ENCODE data around the gene REEP5.
"Not testable (repeated sequence)": the region's sequence is repeated elsewhere in the genome, so short reads cannot be mapped to it uniquely, and the experiment has no call there.

The REEP5 gene

DNA sequence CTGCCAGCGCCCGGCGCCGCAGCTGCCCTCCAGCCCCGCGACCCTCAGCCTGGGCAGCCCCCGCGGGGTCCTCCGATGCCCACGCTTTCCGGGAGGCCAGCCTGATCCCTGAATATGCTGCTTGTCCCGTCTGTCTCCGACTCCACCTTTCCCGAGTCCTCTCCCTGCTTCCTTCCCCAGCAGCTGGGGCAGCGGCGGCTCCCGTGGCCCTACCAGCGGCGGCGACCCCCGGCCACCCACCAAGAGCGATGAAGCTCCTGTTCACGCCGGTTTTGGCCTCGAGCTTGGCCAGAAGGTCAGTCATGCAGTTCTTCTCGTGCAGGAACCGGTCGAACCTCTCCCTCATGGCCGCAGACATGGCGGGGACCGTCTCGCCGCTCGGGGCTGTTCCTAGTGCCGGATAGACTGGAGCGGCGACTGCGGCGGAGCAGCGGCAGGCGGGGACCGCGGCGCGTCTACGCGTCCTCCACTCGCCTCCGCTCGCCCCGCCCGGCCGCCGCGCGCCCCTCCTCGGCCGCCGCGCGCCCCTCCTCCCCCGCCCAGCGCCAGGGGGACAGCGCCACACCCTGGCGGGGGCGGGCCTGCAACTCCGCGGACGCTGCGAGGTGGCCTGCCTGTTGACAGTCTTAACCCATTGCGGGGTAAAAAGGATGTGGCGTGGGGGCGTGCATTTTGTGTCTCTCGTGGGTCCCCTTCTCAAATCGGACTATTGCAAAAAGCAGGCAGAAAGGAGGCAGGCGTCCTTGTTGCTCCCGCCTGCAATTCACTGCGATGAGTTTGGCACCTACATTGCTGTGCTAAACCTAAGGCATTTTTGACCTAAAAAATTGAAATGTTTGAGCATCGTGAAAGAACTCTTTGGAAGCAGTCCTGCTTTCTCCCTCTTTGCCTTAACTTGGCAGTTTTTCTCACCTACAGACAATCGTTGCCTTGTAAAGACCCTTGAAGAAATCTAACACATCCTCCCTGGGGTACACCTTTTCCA, at the start of gene REEP5:
Gene REEP5 (minus strand): TSS at position 395 of the 985 bp plus-strand sequence. CDS start 37 bp downstream, at position 358.
- DNase-seq = peak; percentile 75
- in situ Hi-C loops (cut with HindIII; ENCODE audit: low pct_ligation_motif_present, low pct_unique_long_range_greater_than_20kb, low sequenced_read_pairs) = no loop called here

DNA sequence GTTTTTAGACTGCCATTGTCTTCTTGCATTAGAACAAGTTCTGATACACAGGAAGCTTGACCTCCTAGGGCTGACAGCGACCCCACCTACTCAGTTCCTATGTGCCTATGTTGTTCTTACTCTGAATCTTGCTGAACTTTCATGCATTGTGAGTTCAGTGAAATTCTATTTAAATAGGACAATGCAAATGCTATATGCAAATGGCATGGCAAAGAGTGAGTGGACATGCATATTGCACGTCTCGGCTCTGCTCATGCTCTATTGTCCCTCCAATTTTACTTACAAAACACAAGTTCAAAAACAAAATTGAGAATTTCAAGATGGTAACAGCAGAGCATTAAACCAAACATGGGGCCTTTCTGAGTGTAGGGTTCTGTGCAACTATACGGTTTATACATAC, 49.2 kb upstream of the REEP5 start:
- in situ Hi-C loops (cut with HindIII; ENCODE audit: low pct_ligation_motif_present, low pct_unique_long_range_greater_than_20kb, low sequenced_read_pairs) = no loop called here

DNA sequence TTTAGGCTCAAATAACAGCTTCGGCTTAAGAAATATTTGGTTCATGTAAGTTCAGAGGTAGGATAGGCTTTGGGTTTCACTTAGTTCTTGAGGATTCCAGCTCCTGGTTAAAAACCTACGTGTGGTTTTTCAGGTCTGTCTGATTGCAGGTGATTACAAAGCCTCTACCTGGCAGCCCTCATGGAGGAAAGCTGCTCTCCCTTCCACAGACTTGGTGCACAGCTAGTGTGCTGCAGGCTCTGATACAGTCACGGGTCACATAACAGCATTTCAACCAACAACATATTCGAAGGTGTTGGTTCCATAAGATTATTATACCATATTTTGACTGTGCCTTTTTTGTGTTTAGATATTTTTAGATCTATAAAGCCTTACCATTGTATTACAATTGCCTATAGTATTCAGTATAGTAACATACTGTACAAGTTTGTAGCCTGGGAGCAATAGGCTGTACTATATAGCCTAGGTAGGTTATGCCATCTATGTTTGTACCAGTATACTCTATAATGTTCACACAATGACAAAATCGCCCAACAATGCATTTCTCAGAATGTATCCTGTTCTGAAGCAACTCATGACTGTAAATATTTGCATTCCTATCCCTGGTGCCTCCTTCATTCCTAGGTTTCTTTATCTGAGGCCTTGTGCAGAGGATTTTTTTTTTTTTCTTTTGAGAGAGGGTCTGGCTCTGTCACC, 46.5 kb upstream of the REEP5 start:
- in situ Hi-C loops (cut with HindIII; ENCODE audit: low pct_ligation_motif_present, low pct_unique_long_range_greater_than_20kb, low sequenced_read_pairs) = no loop called here
- DNase-seq = no peak

More for the DNA sequence above, 49.2 kb upstream of the REEP5 start:
- DNase-seq = no peak

DNA sequence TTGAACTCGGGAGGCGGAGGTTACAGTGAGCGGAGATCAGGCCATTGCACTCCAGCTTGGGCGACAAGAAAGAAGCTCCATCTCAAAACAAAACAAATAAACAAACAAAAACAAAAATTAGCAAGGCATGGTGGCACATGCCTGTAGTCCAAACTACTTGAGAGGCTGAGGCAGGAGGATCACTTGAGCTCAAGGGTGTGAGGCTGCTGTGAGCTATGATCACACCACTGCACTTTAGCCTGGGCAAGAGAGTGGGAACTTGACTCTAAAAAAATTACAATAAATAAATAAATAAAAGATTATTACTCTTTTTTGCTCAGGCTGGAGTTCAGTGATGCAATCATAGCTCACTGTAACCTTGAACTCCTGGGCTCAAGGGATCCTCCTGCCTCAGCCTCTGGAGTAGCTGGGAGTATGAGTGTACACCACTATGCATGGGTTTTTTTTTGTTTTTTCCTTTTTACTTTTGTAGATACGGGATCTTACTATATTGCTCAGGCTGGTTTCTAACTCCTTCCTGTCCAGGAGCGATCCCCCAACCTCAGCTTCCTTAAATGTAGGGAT, 45.6 kb upstream of the REEP5 start:
- in situ Hi-C loops (cut with HindIII; ENCODE audit: low pct_ligation_motif_present, low pct_unique_long_range_greater_than_20kb, low sequenced_read_pairs) = no loop called here
- DNase-seq = no peak

DNA sequence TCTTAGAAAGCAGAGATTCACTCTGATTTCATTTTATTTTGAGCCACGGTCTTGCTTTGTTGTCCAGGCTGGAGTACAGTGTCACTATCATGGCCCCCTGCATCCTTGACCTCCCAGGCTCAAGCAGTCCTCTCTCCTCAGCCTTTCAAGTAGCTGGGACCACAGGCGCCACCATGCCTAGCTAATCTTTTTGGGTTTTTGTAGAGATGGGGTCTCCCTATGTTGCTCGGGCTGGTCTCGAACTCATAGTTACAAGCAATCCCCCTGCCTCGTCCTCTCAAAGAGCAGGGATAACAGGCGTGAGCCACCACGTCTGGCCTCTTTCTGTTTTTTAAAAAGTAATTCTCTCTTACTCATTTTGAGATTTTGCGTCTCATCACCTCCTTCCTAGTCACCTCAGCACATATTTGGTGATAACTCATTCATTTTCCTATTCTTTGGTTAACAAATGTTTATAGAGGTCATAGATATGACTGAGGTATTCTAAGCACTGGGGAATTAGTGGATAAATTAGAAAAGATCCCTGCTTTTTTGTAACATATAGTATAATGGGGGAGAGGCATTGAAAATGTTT, 43.8 kb upstream of the REEP5 start:
- in situ Hi-C loops (cut with HindIII; ENCODE audit: low pct_ligation_motif_present, low pct_unique_long_range_greater_than_20kb, low sequenced_read_pairs) = no loop called here
- DNase-seq = no peak

DNA sequence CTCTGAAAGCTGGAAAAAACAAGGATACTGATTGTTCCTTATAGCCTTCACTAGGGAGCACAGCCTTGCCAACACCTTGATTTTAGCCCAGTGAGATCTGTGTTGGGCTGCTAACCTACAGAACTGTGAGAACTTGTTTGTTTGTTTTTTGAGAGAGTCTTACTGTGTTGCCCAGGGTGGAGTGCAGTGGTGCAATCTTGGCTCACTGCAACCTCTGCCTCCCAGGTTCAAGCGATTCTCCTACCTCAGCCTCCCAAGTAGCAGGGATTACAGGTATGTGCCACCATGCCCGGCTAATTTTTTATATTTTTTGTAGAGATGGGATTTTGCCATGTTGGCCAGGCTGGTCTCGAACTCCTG, 41.3 kb upstream of the REEP5 start:
- in situ Hi-C loops (cut with HindIII; ENCODE audit: low pct_ligation_motif_present, low pct_unique_long_range_greater_than_20kb, low sequenced_read_pairs); DNase-seq: not testable (repeated sequence)

DNA sequence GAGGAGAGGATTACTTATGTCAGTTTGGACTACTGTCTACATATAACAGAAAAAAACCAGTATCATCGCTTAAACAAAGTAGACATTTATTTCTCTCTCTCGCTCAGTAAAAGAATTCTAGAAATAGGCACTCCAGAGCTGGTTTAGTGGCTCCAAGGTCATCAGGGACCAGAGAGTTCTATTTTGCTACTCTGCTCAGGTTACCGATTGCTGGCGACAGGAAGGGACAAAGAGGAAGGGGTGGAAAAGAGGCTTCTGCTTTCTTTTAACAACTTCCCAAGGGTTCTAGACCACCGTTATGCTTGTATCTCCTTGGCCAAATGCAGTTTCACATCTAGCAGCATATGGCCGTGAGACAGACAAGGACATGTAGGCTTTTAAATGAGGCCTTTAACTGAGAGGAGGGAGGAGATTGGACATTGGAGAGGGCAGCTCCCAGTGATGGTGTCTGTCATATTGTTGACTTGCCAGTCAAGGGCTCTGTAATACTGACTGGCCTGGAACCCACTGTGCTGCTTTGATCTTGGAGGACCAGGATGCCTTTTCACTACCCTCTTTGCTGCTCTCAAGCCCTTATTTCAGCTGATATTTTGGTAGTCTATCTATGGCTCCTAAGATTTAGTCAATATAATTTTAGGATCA, 39.0 kb upstream of the REEP5 start:
- DNase-seq = no peak
- in situ Hi-C loops (cut with HindIII; ENCODE audit: low pct_ligation_motif_present, low pct_unique_long_range_greater_than_20kb, low sequenced_read_pairs) = no loop called here

DNA sequence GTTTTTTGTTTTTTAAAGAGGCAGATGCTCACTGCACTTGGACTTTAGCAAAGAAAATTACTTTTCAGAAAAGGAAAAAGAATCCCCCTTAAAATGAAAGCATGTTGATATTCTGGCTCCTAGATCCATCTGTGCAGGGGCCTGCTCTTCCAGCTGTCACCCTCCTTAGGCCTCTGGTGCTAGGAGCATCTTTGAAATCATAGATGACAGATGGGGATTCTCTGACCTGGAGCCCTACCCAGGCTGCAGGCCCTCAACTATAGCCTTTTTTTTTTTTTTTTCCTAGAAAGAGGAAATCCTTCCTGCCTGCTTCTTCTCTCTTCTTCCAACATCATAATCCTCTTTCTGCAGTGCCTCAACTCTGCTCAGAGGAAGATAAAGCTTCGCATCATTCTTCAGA, 38.3 kb upstream of the REEP5 start:
- no peak for DNase-seq
- in situ Hi-C loops (cut with HindIII; ENCODE audit: low pct_ligation_motif_present, low pct_unique_long_range_greater_than_20kb, low sequenced_read_pairs) = no loop called here

DNA sequence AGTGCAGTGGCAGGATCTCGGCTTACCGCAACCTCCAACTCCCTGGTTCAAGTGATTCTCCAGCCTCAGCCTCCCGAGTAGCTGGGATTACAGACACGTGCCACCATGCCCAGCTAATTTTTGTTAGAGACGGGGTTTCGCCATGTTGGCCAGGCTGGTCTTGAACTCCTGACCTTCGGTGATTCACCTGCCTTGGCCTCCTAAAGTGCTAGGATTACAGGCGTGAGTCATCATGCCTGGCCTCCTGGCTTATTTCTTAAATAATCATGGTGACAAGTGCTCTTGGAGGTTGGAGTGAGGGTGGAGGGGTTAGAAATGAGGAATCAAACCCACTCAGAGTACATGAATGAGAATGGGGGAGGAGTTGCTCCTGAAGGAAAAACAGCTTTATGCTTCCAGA, 37.8 kb upstream of the REEP5 start:
- in situ Hi-C loops (cut with HindIII; ENCODE audit: low pct_ligation_motif_present, low pct_unique_long_range_greater_than_20kb, low sequenced_read_pairs) = not testable (repeated sequence)

DNA sequence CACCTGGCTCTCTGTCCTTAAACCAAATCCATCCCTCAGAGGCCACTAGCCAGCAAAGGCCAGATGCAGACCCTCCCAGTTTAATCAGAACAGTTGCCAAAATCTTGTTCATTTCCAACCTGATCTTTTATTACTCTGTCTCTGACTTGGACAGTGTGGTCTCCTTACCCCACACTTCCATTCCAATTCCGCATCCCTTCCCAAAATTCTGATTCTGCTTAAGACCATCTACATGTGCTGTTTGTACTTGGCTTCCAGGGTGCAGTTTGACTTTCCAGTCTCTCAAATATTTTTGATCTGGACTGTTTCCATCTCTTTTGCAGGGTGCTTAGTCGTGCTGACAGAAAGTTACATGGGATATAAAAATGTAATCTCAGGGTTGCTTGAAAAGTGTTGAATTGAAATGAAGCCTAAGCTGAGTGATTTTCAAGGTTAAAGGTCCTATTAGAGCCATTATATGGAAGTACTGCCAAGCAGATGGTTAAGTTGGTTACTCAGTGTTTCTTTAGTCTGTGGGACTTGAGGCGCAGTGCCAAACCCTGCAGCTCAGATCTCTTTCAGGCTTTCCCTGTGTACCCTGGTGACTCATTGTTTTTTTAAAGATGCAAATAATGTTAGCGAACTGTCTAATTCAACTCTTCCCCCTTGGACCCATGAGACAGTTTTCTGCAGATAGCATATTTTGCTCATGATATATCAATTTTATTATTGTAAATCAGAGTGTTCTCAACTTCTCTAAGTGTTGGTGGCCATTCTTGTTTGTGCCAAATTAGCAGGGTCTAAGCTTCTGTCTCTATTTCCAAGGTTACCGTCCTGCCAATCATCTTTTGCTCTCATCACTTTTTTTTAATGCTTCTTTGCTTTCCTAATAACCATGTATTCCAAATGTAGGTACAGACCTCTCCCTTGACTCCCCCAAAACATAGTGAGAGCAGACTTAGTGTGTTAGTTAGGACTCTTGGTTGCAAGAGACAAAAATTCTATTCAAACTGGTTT, 36.4 kb upstream of the REEP5 start:
- in situ Hi-C loops (cut with HindIII; ENCODE audit: low pct_ligation_motif_present, low pct_unique_long_range_greater_than_20kb, low sequenced_read_pairs) = no loop called here
- DNase-seq = peak; percentile 88

More for the DNA sequence above, 37.8 kb upstream of the REEP5 start:
- peak; percentile 72 for DNase-seq

DNA sequence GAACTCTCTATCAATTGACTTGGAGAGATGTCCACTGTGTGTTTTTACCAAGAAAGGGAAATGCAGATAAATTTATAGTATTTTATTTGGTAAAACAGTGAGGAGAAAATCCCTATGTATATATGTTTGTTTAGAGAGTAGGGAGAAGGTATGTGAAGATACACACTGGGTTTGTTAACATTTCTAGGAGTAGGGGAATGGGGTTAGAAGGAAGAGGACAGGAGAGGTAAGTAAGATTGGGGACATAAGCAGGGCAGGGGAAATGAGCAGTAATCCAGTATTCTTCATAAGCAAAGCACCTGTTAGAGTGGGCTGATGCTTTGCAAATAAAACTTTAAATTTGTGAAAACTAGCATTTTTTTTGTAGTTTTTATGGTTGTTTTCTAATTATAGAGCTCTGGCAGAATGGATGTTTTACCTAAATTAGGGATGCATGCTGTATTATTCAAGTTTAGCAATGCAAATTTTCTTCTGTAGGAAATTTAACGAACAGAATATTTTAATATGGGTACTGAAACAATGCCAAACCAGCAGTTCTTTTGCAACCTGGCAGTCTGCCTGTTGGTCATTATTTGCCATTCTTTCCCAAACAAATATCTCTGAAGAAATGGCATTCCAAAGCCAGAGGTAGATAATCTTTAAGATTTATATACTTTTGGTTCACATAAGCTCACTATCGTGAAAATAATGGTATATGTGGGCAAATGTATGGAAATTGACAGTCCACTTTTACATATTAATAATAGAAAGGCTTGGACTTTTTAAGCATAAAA, 35.2 kb upstream of the REEP5 start:
- DNase-seq = no peak

DNA sequence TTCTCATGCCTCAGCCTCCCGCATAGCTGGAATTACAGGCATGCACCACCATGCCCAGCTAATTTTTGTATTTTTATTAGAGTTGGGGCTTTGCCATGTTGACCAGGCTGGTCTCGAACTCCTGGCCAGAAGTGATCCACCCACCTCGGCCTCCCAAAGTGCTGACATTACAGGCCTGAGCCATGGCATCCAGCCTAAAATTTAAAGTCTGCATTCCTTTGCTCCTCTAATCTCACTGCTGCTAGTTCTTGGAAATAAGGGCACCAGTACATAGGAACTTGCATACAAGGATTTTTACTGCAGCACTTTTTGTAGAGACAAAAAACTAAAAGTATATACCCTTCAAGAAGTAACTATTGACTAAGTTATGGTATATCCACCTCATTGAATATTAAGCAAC, 34.6 kb upstream of the REEP5 start:
- in situ Hi-C loops (cut with HindIII; ENCODE audit: low pct_ligation_motif_present, low pct_unique_long_range_greater_than_20kb, low sequenced_read_pairs) = no loop called here

More for the DNA sequence above, 35.2 kb upstream of the REEP5 start:
- in situ Hi-C loops (cut with HindIII; ENCODE audit: low pct_ligation_motif_present, low pct_unique_long_range_greater_than_20kb, low sequenced_read_pairs) = no loop called here

DNA sequence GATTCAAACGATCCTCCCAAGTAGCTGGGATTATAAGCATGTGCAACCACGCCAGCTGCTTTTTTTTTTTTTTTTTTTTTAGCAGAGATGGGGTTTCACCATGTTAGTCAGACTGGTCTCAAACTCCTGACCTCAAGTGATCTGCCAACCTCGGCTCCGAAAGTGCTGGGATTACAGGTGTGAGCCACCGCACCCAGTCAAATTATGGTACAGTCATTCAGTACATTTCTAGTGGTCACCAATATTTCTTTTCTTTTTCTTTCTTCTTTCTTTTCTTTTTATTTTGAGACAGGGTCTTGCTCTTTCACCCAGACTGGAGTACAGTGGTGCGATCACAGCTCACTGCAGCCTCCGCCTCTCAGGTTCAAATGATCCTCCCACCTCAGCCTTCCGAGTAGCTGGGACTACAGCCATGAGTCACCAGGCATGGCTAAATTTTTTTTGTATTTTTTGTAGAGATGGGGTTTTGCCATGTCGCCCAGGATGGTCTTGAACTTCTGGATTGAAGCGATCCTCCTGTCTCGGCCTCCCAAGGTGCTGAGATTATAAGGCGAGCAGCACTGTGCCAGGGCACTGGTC, 29.2 kb upstream of the REEP5 start:
- no peak for DNase-seq
- in situ Hi-C loops (cut with HindIII; ENCODE audit: low pct_ligation_motif_present, low pct_unique_long_range_greater_than_20kb, low sequenced_read_pairs) = no loop called here

More for the DNA sequence above, 34.6 kb upstream of the REEP5 start:
- DNase-seq = no peak

DNA sequence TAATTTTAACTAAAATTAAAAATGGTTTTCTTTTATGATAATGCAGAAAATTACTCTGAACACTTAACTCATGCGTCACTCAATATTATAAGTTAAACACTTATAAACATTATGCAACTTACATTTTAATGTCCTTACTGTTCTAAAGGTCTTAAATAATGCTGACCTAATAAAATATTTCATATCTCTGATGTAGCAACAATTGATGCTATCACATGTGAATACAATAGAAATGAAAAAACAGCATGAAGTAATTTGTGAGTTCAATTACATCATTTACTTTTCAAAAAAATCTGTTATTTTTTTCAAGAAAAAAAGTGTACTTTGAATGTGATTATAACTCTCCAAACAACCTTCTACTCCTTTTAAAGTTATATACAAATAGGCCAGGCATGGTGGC, 26.4 kb upstream of the REEP5 start:
- in situ Hi-C loops (cut with HindIII; ENCODE audit: low pct_ligation_motif_present, low pct_unique_long_range_greater_than_20kb, low sequenced_read_pairs) = no loop called here
- no peak for DNase-seq

DNA sequence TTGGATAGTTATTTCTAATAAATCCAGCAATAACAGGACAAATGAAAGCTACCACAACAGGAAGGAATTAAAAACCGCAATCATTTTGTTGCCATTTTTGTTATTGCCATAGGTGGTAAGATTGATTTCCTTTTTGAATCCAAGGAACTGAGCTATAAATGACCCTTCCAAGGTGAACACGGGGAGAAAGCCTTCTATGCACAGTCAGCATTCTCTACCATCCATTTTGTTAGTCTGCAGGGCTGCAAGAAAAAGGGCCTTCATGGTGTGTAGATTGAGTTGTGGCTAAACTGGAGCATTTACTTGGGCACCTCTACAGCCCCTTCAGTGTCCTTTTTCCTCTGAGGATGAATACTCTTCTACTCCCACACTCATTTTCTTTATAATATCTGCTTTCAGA, 18.6 kb upstream of the REEP5 start:
- DNase-seq = no peak
- in situ Hi-C loops (cut with HindIII; ENCODE audit: low pct_ligation_motif_present, low pct_unique_long_range_greater_than_20kb, low sequenced_read_pairs) = no loop called here

DNA sequence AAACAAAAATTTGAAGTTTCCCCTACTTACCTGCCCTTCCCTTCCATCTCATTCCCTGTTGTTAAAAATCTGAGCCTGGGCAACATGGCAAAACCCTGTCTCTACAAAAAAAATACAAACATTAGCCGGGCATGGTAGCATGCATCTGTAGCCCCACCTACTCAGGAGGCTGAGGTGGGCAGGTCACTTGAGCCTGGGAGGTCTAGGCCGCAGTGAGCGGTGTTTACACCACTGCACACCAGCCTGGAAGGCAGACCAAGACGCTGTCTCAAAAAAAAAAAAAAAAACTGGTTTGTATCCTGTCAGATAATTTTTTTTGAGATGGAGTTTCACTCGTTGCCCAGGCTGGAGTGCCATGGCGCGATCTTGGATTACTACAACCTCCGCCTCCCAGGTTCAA, 16.3 kb upstream of the REEP5 start:
- no peak for DNase-seq
- in situ Hi-C loops (cut with HindIII; ENCODE audit: low pct_ligation_motif_present, low pct_unique_long_range_greater_than_20kb, low sequenced_read_pairs) = no loop called here
